SK-N-MC (cell line): ENCODE data around the gene MAP1S.

Experiments
- EZH2 ChIP-seq: fragments of 200-600 bp; sonication (generic); IDR thresholded peaks from one replicate; pipeline ENCODE4 v1.6.1; 2017; ENCODE audit warnings: antibody characterized with exemption
- POLR2AphosphoS5 ChIP-seq: IDR thresholded peaks from 2 replicates; pipeline ENCODE4 v1.6.1; 2012; ENCODE audit warnings: mild to moderate bottlenecking, low read depth, low read length, borderline replicate concordance

- TF ChIP-seq EZH2 (no peak), POLR2AphosphoS5 (no peak)
Measured at GRCh38 chr19:17703824-17704463, 15.3 kb upstream of the MAP1S start.
